ENCODE measurements around the gene ZNF786.

DNA sequence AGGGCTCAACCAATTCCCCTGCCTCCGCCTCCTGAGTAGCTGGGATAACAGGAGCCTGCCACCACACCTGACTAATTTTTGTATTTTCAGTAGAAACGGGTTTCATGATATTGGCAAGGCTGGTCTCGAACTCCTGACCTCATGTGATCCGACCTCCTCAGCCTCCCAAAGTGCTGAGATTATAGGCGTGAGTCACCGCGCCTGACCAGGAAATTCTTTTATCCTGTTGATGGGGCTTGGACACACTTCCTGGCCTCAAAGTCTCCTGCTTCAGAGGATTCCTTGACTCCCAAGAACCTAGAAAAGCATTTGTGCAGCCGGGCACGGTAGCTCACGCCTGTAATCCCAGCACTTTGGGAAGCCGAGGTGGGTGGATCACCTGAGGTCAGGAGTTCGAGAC, 19.5 kb upstream of the ZNF786 start:
- TF ChIP-seq, protein P1, sequence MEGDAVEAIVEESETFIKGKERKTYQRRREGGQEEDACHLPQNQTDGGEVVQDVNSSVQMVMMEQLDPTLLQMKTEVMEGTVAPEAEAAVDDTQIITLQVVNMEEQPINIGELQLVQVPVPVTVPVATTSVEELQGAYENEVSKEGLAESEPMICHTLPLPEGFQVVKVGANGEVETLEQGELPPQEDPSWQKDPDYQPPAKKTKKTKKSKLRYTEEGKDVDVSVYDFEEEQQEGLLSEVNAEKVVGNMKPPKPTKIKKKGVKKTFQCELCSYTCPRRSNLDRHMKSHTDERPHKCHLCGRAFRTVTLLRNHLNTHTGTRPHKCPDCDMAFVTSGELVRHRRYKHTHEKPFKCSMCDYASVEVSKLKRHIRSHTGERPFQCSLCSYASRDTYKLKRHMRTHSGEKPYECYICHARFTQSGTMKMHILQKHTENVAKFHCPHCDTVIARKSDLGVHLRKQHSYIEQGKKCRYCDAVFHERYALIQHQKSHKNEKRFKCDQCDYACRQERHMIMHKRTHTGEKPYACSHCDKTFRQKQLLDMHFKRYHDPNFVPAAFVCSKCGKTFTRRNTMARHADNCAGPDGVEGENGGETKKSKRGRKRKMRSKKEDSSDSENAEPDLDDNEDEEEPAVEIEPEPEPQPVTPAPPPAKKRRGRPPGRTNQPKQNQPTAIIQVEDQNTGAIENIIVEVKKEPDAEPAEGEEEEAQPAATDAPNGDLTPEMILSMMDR (IDR thresholded peaks at IDR 0.05) = no peak
- TF ChIP-seq POLR2A (IDR thresholded peaks at IDR 0.05) = no peak

Data from ovary (tissue), 3 donors.